Ishikawa (cell line): ENCODE measurements around the gene SLC15A1.

Experiments used
- CEBPB ChIP-seq: IDR thresholded peaks from 2 replicates; pipeline ENCODE4 v1.6.1; 2012
- CREB1 ChIP-seq: IDR thresholded peaks from 2 replicates; pipeline ENCODE4 v1.6.1; 2012; ENCODE audit warnings: low read depth
- EGR1 ChIP-seq: IDR thresholded peaks from 2 replicates; pipeline ENCODE4 v1.6.1; 2012
- EP300 ChIP-seq: IDR thresholded peaks from 2 replicates; pipeline ENCODE4 v1.6.1; 2012; ENCODE audit warnings: borderline replicate concordance
- FOXM1 ChIP-seq: IDR thresholded peaks from 2 replicates; pipeline ENCODE4 v1.6.1; 2012; ENCODE audit warnings: low read depth, borderline replicate concordance
- NFIC ChIP-seq: IDR thresholded peaks from 2 replicates; pipeline ENCODE4 v1.6.1; 2012
- RAD21 ChIP-seq: IDR thresholded peaks from 2 replicates; pipeline ENCODE4 v1.6.1; 2012; ENCODE audit warnings: low read depth
- TAF1 ChIP-seq: IDR thresholded peaks from 2 replicates; pipeline ENCODE4 v1.6.1; 2012; ENCODE audit warnings: low read depth, mild to moderate bottlenecking
- TCF12 ChIP-seq: IDR thresholded peaks from 2 replicates; pipeline ENCODE4 v1.6.1; 2012; ENCODE audit warnings: low read depth
- TEAD4 ChIP-seq: IDR thresholded peaks from 2 replicates; pipeline ENCODE4 v1.6.1; 2012
- USF1 ChIP-seq: IDR thresholded peaks from 2 replicates; pipeline ENCODE4 v1.6.1; 2012
- YY1 ChIP-seq: IDR thresholded peaks from 2 replicates; pipeline ENCODE4 v1.6.1; 2012; ENCODE audit warnings: low read depth
- ZBTB7A ChIP-seq: IDR thresholded peaks from 2 replicates; pipeline ENCODE4 v1.6.1; 2012; ENCODE audit warnings: low read depth
- TF ChIP-seq, protein P1 (sequence below): IDR thresholded peaks from 2 replicates; pipeline ENCODE4 v1.6.1; 2012
- TF ChIP-seq, protein P2 (sequence below): IDR thresholded peaks from 2 replicates; pipeline ENCODE4 v1.6.1; 2012; ENCODE audit warnings: low read depth, mild to moderate bottlenecking

The SLC15A1 gene

GRCh38 chr13:98774776-98775175, 22.3 kb upstream of the SLC15A1 start:
- TF ChIP-seq CEBPB: no peak
- no peak for TF ChIP-seq TCF12
- TF ChIP-seq USF1: no peak
- TF ChIP-seq, protein P1, sequence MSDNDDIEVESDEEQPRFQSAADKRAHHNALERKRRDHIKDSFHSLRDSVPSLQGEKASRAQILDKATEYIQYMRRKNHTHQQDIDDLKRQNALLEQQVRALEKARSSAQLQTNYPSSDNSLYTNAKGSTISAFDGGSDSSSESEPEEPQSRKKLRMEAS: no peak
- no peak for TF ChIP-seq CREB1
- no peak for TF ChIP-seq EGR1
- TF ChIP-seq TAF1: no peak
- no peak for TF ChIP-seq EP300
- TF ChIP-seq FOXM1: no peak
- no peak for TF ChIP-seq ZBTB7A
- TF ChIP-seq NFIC: no peak
- TF ChIP-seq, protein P2, sequence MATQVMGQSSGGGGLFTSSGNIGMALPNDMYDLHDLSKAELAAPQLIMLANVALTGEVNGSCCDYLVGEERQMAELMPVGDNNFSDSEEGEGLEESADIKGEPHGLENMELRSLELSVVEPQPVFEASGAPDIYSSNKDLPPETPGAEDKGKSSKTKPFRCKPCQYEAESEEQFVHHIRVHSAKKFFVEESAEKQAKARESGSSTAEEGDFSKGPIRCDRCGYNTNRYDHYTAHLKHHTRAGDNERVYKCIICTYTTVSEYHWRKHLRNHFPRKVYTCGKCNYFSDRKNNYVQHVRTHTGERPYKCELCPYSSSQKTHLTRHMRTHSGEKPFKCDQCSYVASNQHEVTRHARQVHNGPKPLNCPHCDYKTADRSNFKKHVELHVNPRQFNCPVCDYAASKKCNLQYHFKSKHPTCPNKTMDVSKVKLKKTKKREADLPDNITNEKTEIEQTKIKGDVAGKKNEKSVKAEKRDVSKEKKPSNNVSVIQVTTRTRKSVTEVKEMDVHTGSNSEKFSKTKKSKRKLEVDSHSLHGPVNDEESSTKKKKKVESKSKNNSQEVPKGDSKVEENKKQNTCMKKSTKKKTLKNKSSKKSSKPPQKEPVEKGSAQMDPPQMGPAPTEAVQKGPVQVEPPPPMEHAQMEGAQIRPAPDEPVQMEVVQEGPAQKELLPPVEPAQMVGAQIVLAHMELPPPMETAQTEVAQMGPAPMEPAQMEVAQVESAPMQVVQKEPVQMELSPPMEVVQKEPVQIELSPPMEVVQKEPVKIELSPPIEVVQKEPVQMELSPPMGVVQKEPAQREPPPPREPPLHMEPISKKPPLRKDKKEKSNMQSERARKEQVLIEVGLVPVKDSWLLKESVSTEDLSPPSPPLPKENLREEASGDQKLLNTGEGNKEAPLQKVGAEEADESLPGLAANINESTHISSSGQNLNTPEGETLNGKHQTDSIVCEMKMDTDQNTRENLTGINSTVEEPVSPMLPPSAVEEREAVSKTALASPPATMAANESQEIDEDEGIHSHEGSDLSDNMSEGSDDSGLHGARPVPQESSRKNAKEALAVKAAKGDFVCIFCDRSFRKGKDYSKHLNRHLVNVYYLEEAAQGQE: no peak
- no peak for TF ChIP-seq RAD21
- TF ChIP-seq TEAD4: no peak

- TF ChIP-seq TAF1 (no peak), RAD21 (no peak), CREB1 (no peak)
These were observed 21.4 kb upstream of the SLC15A1 start for GRCh38 chr13:98773921-98774320.

DNA sequence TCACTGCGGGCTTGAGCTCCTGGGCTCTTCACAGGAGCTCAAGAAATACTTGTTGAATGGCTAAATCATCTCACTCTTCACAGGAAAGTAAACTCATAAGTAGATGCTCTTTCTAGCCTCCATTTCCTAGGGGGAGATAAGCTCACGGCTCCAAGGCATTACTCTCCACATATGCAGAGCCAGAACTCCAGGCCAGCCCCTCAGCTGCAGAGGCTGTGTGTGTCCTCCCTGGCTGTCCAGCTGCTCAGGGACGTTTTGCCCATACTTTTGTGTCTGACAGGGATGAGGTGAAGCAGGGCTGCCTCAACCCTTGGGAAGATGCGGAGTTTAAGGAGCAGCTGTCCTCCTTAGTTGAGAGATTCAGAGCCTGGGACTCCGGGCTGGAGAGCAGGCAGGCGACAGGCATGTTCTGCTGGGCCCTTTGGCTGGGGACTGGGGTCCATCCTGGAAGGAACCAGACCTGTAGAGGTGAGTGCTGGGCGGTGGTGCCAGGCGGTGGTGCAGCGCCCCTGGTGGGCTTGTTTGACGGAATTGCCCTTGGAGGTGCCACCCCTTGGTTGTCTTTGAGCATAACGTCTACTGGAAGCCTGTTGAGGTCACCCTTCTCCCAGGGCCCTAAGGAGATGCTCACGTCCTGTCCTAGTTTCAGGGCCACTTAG, 20.5 kb upstream of the SLC15A1 start:
- no peak for TF ChIP-seq USF1
- no peak for TF ChIP-seq EGR1
- no peak for TF ChIP-seq YY1
- TF ChIP-seq, protein P1: no peak
- no peak for TF ChIP-seq TAF1
- no peak for TF ChIP-seq NFIC
- no peak for TF ChIP-seq ZBTB7A
- no peak for TF ChIP-seq EP300
- TF ChIP-seq CREB1: no peak
- no peak for TF ChIP-seq FOXM1

- no peak for TF ChIP-seq YY1
- no peak for TF ChIP-seq TCF12
- no peak for TF ChIP-seq RAD21
- TF ChIP-seq, protein P2: 0 out of 2 replicates have a peak, but pooled peaks have one; percentile 9
- no peak for TF ChIP-seq EP300
These were observed 19.6 kb upstream of the SLC15A1 start for GRCh38 chr13:98771838-98772611.

DNA sequence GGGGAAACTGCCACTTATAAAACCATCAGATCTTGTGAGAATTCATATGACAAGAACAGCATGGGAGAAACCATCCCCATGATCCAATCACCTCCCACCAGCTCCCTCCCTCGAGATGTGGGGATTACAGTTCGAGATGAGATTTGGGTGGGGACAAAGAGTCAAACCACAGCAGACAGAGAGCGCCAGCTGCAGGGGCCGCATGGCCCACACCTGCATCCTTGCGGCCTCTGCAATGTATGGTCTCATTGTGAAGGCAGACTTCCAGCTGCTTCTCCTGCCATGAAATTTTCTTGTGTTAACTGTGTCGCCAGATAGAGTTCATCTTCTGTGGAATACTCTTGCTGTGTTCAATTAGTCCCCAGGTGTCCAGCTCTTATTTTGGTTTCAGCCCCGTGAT, 17.3 kb upstream of the SLC15A1 start:
- TF ChIP-seq EGR1: no peak

DNA sequence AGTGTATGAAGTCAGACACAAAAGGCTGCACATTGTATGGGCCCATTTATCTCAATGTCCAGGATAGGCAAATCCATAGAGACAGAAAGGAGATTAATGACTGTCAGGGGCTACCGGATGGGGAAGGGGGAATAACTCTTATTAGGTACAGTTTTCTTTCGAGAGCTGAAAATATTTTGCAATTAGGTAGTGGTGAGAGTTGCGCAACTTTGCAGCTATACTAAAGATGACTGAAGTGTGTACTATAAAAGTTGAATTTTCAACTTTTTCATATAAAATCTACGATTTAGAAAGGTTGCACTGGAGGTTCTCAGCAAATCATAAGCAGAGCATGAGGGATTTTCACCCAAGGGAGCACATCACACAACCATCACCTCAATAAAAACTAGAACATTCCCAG, 16.1 kb upstream of the SLC15A1 start:
- TF ChIP-seq CEBPB (peak; percentile 88), FOXM1 (no peak)

GRCh38 chr13:98766697-98767096, 14.2 kb upstream of the SLC15A1 start:
- no peak for TF ChIP-seq TAF1
- no peak for TF ChIP-seq FOXM1
- no peak for TF ChIP-seq EP300
